ENCODE data around the gene MRPL52.

DNA sequence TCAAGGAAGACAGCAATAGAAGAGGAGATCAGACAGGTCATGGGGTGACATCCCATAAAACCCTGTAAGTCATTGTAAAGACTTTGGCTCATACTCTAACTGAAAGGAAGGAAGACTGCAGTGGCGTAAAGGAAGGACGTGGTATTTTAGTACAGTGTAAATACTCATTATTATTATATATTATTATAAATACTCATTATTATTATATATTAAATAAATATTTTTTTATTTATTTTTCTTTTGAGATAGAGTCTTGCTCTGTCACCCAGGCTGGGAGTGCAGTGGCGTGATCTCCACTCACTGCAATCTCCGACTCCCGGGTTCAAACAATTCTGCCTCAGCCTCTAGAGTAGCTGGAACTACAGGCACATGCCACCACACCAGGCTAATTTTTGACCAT is 26.7 kb downstream of the MRPL52 start:
- no peak for TF ChIP-seq CTCF (IDR thresholded peaks at IDR 0.05)
- no peak for TF ChIP-seq POLR2A (IDR thresholded peaks at IDR 0.05; ENCODE audit: low read length)
- no peak for TF ChIP-seq RAD21 (conservative IDR thresholded peaks at IDR 0.05 in 1 of 2, IDR thresholded peaks at IDR 0.05 in 1 of 2)
- TF ChIP-seq CHD4 (IDR thresholded peaks at IDR 0.05; ENCODE audit: borderline replicate concordance) = no peak
- no peak for TF ChIP-seq RCOR1 (IDR thresholded peaks at IDR 0.05; ENCODE audit: low read depth, low read length)
- no peak for TF ChIP-seq HOXB13 (CRISPR knock-in tag; IDR thresholded peaks at IDR 0.05; ENCODE audit: low read depth)
- no peak for TF ChIP-seq CHD2 (IDR thresholded peaks at IDR 0.05; ENCODE audit: low read length, partially characterized antibody)
- TF ChIP-seq MYC (IDR thresholded peaks at IDR 0.05; ENCODE audit: borderline replicate concordance, low read length) = no peak
- TF ChIP-seq POLR2AphosphoS2 (conservative IDR thresholded peaks at IDR 0.05; ENCODE audit: low read length) = no peak
- no peak for TF ChIP-seq HDAC2 (IDR thresholded peaks at IDR 0.05)

Measured in A549 (cell line).